NCI-H2107 treated with DMSO at 0.1 percent for 48 hours (cell line): ENCODE measurements around the gene WDR59.
"Not testable (repeated sequence)": the region's sequence is repeated elsewhere in the genome, so short reads cannot be mapped to it uniquely, and the experiment has no call there.

ENCODE experiments used
- DNase-seq: peaks from one replicate; lab custom pipeline; 2025; ENCODE audit not compliant: unreplicated experiment; lab: John Stamatoyannopoulos, UW

Gene WDR59

GRCh38 chr16:74984529-74985296, at the start of gene WDR59:
Gene WDR59 (minus strand): TSS chr16:74985123. CDS start chr16:74985017, 106 bp downstream.
- peak; percentile 97 for DNase-seq

GRCh38 chr16:75032655-75033054, 47.7 kb upstream of the WDR59 start:
- no peak for DNase-seq

GRCh38 chr16:75029854-75030253, 44.9 kb upstream of the WDR59 start:
- DNase-seq = no peak

- DNase-seq = no peak
Measured at GRCh38 chr16:75028544-75029135, 43.7 kb upstream of the WDR59 start.

GRCh38 chr16:75027520-75028300, 42.8 kb upstream of the WDR59 start:
- DNase-seq = no peak

- DNase-seq = no peak
Measured at GRCh38 chr16:75026892-75027391, 42.0 kb upstream of the WDR59 start.

- not testable (repeated sequence) for DNase-seq
Measured at GRCh38 chr16:75026239-75026891, 41.4 kb upstream of the WDR59 start.

GRCh38 chr16:75025761-75026160, 40.8 kb upstream of the WDR59 start:
- DNase-seq = no peak

GRCh38 chr16:75024594-75024993, 39.7 kb upstream of the WDR59 start:
- no peak for DNase-seq

GRCh38 chr16:75024182-75024581, 39.3 kb upstream of the WDR59 start:
- no peak for DNase-seq

GRCh38 chr16:75023009-75023408, 38.1 kb upstream of the WDR59 start:
- no peak for DNase-seq

- DNase-seq = no peak
Measured at GRCh38 chr16:75022567-75022966, 37.6 kb upstream of the WDR59 start.

GRCh38 chr16:75021410-75021809, 36.5 kb upstream of the WDR59 start:
- DNase-seq = no peak

GRCh38 chr16:75019586-75019985, 34.7 kb upstream of the WDR59 start:
- DNase-seq = no peak

GRCh38 chr16:75019007-75019406, 34.1 kb upstream of the WDR59 start:
- no peak for DNase-seq

- no peak for DNase-seq
Measured at GRCh38 chr16:75017670-75018525, 33.0 kb upstream of the WDR59 start.

GRCh38 chr16:75016451-75017081, 31.6 kb upstream of the WDR59 start:
- DNase-seq = not testable (repeated sequence)

- DNase-seq = no peak
Measured at GRCh38 chr16:75014318-75014717, 29.4 kb upstream of the WDR59 start.

- not testable (repeated sequence) for DNase-seq
Measured at GRCh38 chr16:75013123-75013522, 28.2 kb upstream of the WDR59 start.
